CD4-positive, alpha-beta T cell (primary cell): ENCODE results near the gene IL36A. TPM values are rescaled to one million over a fixed set of nuclear protein-coding genes. Genes with fewer than 3 reads are reported as not detected.

Experiments
- ATAC-seq: fragments of 200-7000 bp; cut with Tn5 transposase; one replicate; pipeline ENCODE4 v1.10.0; 2022; ENCODE audit warnings: mild to moderate bottlenecking; ENCODE audit not compliant: poor library complexity
- CTCF ChIA-PET: fragments of 350-600 bp; sonication (Branson Sonifier 250); formaldehyde crosslinking; loops from one replicate; lab custom pipeline; 2021; ENCODE audit warnings: antibody characterized with exemption, inconsistent platforms; lab: Charles Lee
- POLR2A ChIA-PET: fragments of 350-600 bp; sonication (Branson Sonifier 250); formaldehyde crosslinking; loops from one replicate; lab custom pipeline; 2021; ENCODE audit warnings: antibody characterized with exemption, inconsistent platforms; lab: Charles Lee
- DNase-seq, 14 experiments: peaks; one replicate each; pipeline ENCODE4 v3.0.0-alpha.2; 2013 to 2020; ENCODE audit warnings: mixed read lengths in 2 of 14
- H3K27ac ChIP-seq, 2 donors: one replicate each; pipeline versions ENCODE4 v1.5.1 to v1.7.0; 2013; ENCODE audit warnings: low read length in 2 of 2, low read depth in 1 of 2, mild to moderate bottlenecking in 1 of 2
- H3K27me3 ChIP-seq, 2 experiments: 1 replicate in 1 of 2; 2 replicates in 1 of 2; pipeline versions ENCODE4 v1.6.1 to v1.7.0; 2013; ENCODE audit warnings: low read length in 2 of 2, control low read depth in 1 of 2, mild to moderate bottlenecking in 1 of 2, moderate library complexity in 1 of 2; ENCODE audit not compliant: insufficient read depth in 2 of 2, control insufficient read depth in 1 of 2
- H3K36me3 ChIP-seq: one replicate; pipeline ENCODE4 v1.6.1; 2013; ENCODE audit warnings: low read length, control low read depth; ENCODE audit not compliant: insufficient read depth
- H3K4me1 ChIP-seq: one replicate; pipeline ENCODE4 v1.6.1; 2013; ENCODE audit warnings: low read length, control low read depth; ENCODE audit not compliant: insufficient read depth
- H3K4me3 ChIP-seq: one replicate; pipeline ENCODE4 v1.5.1; 2013; ENCODE audit warnings: mild to moderate bottlenecking, low read length, moderate library complexity
- H3K9me3 ChIP-seq, 2 experiments: 1 replicate in 1 of 2; 2 replicates in 1 of 2; pipeline versions ENCODE4 v1.6.1 to v1.7.0; 2013; ENCODE audit warnings: low read length in 2 of 2, mild to moderate bottlenecking in 2 of 2, control low read depth in 1 of 2, moderate library complexity in 1 of 2; ENCODE audit not compliant: control insufficient read depth in 1 of 2, insufficient read depth in 1 of 2
- H3K27ac Mint-ChIP-seq: one replicate; pipeline ENCODE4 v1.8.0; 2020; ENCODE audit warnings: mixed read lengths
- H3K27me3 Mint-ChIP-seq: one replicate; pipeline ENCODE4 v1.8.0; 2021; ENCODE audit warnings: mixed read lengths
- H3K36me3 Mint-ChIP-seq: one replicate; pipeline ENCODE4 v1.8.0; 2021; ENCODE audit warnings: low read depth, mixed read lengths
- H3K4me1 Mint-ChIP-seq: one replicate; pipeline ENCODE4 v1.8.0; 2021; ENCODE audit warnings: low read depth, mixed read lengths
- H3K4me3 Mint-ChIP-seq: one replicate; pipeline ENCODE4 v1.8.0; 2020; ENCODE audit warnings: mild to moderate bottlenecking, mixed read lengths
- H3K9me3 Mint-ChIP-seq: one replicate; pipeline ENCODE4 v1.8.0; 2020; ENCODE audit warnings: mixed read lengths
- intact Hi-C, 2 experiments: fragments of 100-400 bp; cut with DNase I in 1 of 2; cut with micrococcal nuclease in 1 of 2; formaldehyde crosslinking; loops; one replicate each; pipeline versions ENCODE4 v1.15.1 to v1.9.0; 2023 to 2025; cut with DNase I, micrococcal nuclease
- total RNA-seq, 174 experiments: library from RNA in 2 of 174; stranded (reverse) in 2 of 174; gene quantifications; one replicate each; pipeline ENCODE4 v1.2.3 and lab custom pipeline; 2021 to 2026
- TF ChIP-seq, protein P1 (sequence below): fragments of 200-600 bp; IDR thresholded peaks from one replicate; pipeline ENCODE4 v1.8.0; 2022; ENCODE audit warnings: antibody characterized with exemption, mild to moderate bottlenecking

IL36A gene
- total RNA-seq, 2 experiments from 2014 or later, result 0.47 TPM; not detected in 1

DNA sequence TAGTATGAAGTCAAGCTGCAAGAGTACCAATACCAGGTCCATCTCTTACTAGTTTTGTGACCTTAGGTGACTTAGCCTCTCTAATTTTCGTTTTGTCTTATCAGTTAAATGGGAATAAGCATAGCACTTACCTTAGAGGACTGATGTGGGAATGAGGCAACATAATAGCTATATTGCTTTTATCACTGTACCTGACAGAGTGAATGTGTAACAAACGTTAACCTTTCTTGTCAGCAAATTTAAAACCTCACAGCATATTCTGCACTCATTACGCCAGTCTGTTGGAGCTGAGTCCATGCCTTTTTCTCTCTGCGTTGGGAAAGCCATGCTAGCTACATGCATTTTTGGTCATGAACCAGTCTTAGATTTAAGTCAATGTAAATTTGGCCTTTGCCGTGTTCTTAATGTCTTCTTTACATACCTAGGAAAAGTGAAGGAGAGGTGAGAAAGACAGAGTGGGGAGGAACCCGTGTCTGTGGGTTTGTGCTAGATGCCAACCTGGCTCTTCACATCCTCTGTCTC is 47.2 kb downstream of the IL36A start, which contains the start of gene IL36B:
TSS of gene IL36B (minus strand) at position 472 of the 522 bp plus-strand sequence.
- no peaks in the 10 kb centered on the region for H3K4me1 ChIP-seq
- DNase-seq (no peak), ATAC-seq (no peak)
- TF ChIP-seq, protein P1, sequence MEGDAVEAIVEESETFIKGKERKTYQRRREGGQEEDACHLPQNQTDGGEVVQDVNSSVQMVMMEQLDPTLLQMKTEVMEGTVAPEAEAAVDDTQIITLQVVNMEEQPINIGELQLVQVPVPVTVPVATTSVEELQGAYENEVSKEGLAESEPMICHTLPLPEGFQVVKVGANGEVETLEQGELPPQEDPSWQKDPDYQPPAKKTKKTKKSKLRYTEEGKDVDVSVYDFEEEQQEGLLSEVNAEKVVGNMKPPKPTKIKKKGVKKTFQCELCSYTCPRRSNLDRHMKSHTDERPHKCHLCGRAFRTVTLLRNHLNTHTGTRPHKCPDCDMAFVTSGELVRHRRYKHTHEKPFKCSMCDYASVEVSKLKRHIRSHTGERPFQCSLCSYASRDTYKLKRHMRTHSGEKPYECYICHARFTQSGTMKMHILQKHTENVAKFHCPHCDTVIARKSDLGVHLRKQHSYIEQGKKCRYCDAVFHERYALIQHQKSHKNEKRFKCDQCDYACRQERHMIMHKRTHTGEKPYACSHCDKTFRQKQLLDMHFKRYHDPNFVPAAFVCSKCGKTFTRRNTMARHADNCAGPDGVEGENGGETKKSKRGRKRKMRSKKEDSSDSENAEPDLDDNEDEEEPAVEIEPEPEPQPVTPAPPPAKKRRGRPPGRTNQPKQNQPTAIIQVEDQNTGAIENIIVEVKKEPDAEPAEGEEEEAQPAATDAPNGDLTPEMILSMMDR, result no peak
- Mint-ChIP-seq H3K27ac (no peak within 1 kb of the TSS), H3K36me3 (peaks cover 3% of the 10 kb centered on the region), H3K9me3 (peaks cover 8% of the 10 kb centered on the region), H3K4me1 (no peaks in the 10 kb centered on the region), H3K4me3 (no peak within 1 kb of the TSS), H3K27me3 (no peaks in the 10 kb centered on the region)
- ChIA-PET CTCF (no interaction called here), POLR2A (no interaction called here)
- intact Hi-C loops, result no loop called here
- no peak within 1 kb of the TSS for H3K4me3 ChIP-seq
- no peaks in the 10 kb centered on the region for H3K27me3 ChIP-seq
- peaks cover 4 to 8% of the 10 kb centered on the region in 2 experiments for H3K9me3 ChIP-seq
- no peak within 1 kb of the TSS for H3K27ac ChIP-seq
- H3K36me3 ChIP-seq, result no peaks in the 10 kb centered on the region

DNA sequence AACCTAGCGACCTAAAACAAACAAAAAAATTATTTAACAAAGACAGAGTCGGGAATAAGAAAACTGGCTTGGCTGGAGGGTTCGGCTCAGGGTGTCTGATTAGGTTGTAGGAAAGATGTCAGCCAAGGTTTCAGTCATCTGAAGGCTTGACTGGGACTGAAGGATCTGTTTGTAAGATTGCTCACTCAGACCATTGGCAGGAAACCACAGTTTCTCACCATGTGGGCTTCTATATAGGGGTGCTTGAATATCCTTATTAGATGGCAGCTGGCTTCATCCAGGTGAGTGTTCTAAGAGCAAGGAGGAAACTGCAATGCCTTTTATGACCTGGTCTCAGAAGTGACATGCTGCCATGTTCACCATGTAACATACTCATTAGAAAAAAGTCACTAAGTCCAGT is 48.4 kb downstream of the IL36A start:
- CTCF ChIA-PET, result no interaction called here
- ATAC-seq (no peak), DNase-seq (no peak)
- peaks cover 8% of the 10 kb centered on the region for H3K9me3 Mint-ChIP-seq
- H3K36me3 ChIP-seq, result no peaks in the 10 kb centered on the region
- H3K9me3 ChIP-seq, result peaks cover 4 to 8% of the 10 kb centered on the region in 2 experiments
- intact Hi-C loops, result no loop called here
- H3K27ac Mint-ChIP-seq, result no peak overlapping the region
- POLR2A ChIA-PET, result no interaction called here
- TF ChIP-seq, protein P1, result no peak
- H3K4me1 Mint-ChIP-seq, result no peaks in the 10 kb centered on the region
- no peak overlapping the region for H3K4me3 ChIP-seq
- no peaks in the 10 kb centered on the region for H3K4me1 ChIP-seq
- no peak overlapping the region for H3K4me3 Mint-ChIP-seq
- no peaks in the 10 kb centered on the region for H3K27me3 Mint-ChIP-seq
- no peaks in the 10 kb centered on the region for H3K27me3 ChIP-seq
- H3K27ac ChIP-seq, result no peak overlapping the region
- H3K36me3 Mint-ChIP-seq, result peaks cover 3% of the 10 kb centered on the region

DNA sequence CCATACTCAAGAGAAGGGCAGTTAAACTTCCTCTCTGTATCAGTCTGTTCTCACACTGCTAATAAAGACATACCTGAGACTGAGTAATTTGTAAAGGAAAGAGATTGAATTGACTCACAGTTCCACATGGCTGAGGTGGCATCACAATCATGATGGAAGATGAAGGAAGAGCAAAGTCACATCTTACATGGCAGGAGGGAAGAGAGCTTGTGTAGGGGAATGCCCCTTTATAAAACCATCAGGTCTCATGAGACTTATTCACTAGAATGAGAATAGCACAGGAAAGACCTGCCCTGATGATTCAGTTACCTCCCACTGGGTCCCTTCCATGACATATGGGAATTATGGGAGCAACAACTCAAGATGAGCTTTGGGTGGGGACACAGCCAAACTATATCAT is 48.8 kb downstream of the IL36A start:
- DNase-seq, result no peak
- Histone ChIP-seq H3K4me1 (no peaks in the 10 kb centered on the region), H3K36me3 (no peaks in the 10 kb centered on the region), H3K27me3 (no peaks in the 10 kb centered on the region), H3K27ac (no peak overlapping the region), H3K9me3 (peaks cover 4 to 8% of the 10 kb centered on the region in 2 experiments), H3K4me3 (no peak overlapping the region)
- ChIA-PET CTCF (no interaction called here), POLR2A (no interaction called here)
- Mint-ChIP-seq H3K4me3 (no peak overlapping the region), H3K9me3 (peaks cover 8% of the 10 kb centered on the region), H3K4me1 (no peaks in the 10 kb centered on the region), H3K27ac (no peak overlapping the region), H3K36me3 (peaks cover 3% of the 10 kb centered on the region), H3K27me3 (no peaks in the 10 kb centered on the region)
- intact Hi-C loops, result no loop called here
- ATAC-seq, result no peak
- TF ChIP-seq, protein P1, result no peak
